Panc1 (cell line): ENCODE measurements around the gene DNAJC30.

Source experiments
- POLR2AphosphoS5 ChIP-seq: IDR thresholded peaks from 2 replicates; pipeline ENCODE4 v1.6.1; 2012; ENCODE audit warnings: mild to moderate bottlenecking, low read depth, low read length, moderate library complexity
- SIN3A ChIP-seq: IDR thresholded peaks from 2 replicates; pipeline ENCODE4 v1.6.1; 2012; ENCODE audit warnings: low read depth, mild to moderate bottlenecking, low read length, moderate library complexity, borderline replicate concordance; ENCODE audit not compliant: insufficient read depth
- TF ChIP-seq, protein P1 (sequence below): fragments of 450-650 bp; IDR thresholded peaks from 2 replicates; pipeline ENCODE4 v1.5.1; 2017; ENCODE audit warnings: mild to moderate bottlenecking
- TF ChIP-seq, protein P2 (sequence below), 2 experiments: IDR thresholded peaks; 2 replicates each; pipeline ENCODE4 v1.6.1; 2011 to 2012; ENCODE audit warnings: low read depth in 2 of 2, control low read depth in 1 of 2, low read length in 1 of 2, mild to moderate bottlenecking in 1 of 2, moderate library complexity in 1 of 2; ENCODE audit not compliant: insufficient read depth in 1 of 2

DNA sequence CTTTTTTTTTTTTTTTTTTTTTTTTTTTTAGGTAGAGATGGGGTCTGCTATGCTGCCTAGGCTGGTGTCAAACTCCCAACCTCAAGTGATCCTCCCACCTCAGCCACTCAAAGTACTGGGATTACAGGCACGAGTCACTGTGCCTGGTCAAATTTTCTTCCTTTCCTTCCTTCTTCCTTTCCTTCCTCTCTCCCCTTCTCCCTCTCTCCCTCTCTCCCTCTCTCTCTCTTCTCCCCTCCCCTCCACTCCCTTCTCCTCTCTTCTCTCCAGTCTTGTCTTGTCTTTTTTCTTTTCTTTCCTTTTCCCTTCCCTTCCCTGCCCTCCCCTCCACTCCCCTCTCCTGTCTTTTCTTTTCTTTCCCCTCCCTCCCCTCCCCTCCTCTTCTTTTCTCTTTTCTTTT lies 51.7 kb downstream of the DNAJC30 start:
- TF ChIP-seq, protein P1, sequence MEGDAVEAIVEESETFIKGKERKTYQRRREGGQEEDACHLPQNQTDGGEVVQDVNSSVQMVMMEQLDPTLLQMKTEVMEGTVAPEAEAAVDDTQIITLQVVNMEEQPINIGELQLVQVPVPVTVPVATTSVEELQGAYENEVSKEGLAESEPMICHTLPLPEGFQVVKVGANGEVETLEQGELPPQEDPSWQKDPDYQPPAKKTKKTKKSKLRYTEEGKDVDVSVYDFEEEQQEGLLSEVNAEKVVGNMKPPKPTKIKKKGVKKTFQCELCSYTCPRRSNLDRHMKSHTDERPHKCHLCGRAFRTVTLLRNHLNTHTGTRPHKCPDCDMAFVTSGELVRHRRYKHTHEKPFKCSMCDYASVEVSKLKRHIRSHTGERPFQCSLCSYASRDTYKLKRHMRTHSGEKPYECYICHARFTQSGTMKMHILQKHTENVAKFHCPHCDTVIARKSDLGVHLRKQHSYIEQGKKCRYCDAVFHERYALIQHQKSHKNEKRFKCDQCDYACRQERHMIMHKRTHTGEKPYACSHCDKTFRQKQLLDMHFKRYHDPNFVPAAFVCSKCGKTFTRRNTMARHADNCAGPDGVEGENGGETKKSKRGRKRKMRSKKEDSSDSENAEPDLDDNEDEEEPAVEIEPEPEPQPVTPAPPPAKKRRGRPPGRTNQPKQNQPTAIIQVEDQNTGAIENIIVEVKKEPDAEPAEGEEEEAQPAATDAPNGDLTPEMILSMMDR = no peak
- TF ChIP-seq POLR2AphosphoS5 (no peak), SIN3A (no peak)
- TF ChIP-seq, protein P2, sequence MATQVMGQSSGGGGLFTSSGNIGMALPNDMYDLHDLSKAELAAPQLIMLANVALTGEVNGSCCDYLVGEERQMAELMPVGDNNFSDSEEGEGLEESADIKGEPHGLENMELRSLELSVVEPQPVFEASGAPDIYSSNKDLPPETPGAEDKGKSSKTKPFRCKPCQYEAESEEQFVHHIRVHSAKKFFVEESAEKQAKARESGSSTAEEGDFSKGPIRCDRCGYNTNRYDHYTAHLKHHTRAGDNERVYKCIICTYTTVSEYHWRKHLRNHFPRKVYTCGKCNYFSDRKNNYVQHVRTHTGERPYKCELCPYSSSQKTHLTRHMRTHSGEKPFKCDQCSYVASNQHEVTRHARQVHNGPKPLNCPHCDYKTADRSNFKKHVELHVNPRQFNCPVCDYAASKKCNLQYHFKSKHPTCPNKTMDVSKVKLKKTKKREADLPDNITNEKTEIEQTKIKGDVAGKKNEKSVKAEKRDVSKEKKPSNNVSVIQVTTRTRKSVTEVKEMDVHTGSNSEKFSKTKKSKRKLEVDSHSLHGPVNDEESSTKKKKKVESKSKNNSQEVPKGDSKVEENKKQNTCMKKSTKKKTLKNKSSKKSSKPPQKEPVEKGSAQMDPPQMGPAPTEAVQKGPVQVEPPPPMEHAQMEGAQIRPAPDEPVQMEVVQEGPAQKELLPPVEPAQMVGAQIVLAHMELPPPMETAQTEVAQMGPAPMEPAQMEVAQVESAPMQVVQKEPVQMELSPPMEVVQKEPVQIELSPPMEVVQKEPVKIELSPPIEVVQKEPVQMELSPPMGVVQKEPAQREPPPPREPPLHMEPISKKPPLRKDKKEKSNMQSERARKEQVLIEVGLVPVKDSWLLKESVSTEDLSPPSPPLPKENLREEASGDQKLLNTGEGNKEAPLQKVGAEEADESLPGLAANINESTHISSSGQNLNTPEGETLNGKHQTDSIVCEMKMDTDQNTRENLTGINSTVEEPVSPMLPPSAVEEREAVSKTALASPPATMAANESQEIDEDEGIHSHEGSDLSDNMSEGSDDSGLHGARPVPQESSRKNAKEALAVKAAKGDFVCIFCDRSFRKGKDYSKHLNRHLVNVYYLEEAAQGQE (IDR thresholded peaks at IDR 0.05; ENCODE audit: insufficient read depth in 1 of 2, low read depth in 2 of 2, low read length in 1 of 2) = no peak
